Measurements from ENCODE around the gene WFDC5. TPM values are rescaled to one million over a fixed set of nuclear protein-coding genes. Genes with fewer than 3 reads are reported as not detected.

WFDC5 gene
- total and polyA plus RNA-seq, 9 of the 15 experiments (the other 6 are each of a cell fraction or from before 2014, with no cell fraction given): not detected

DNA sequence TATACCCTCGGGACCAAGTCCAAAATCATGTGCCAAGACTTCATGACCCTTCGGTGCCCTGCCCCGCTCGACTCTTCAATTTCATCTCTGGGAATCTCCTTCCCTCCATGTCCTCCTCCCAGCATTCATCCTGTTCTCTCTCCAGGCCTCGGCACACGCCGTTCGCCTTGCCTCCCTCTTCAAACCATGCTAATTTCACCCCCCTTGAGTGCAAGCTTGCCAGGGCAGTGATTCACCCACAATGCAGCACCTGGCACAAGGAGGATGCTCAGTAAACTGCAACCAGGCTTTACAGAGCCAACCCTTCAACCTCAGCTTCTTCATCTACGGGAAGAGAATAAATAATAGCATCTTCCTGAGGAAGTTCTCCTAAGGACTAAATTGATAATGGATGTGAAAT lies 18.2 kb downstream of the WFDC5 start:
- in situ Hi-C loops (cut with MboI): no loop called here
- H3K36me3 ChIP-seq (ENCODE audit: control insufficient read depth, insufficient read depth, low read length): no peaks in the 10 kb centered on the region
- H2AFZ ChIP-seq (ENCODE audit: low read depth, low read length): no peak overlapping the region
- WGBS (ENCODE audit: insufficient coverage, low coverage, missing lambda C conversion rate): 2% methylated on average over 9 of the region's 9 CpGs
- no peaks in the 10 kb centered on the region for H3K9me1 ChIP-seq (ENCODE audit: control insufficient read depth, insufficient read depth, low read length)
- no peak overlapping the region for H3K4me2 ChIP-seq (ENCODE audit: insufficient read depth, low read length)
- no peaks in the 10 kb centered on the region for H3K9me3 ChIP-seq (replicated peaks; ENCODE audit: control insufficient read depth, insufficient read depth, low read depth, low read length)
- no TSS peak for BruUV-seq (replicated peaks)
- ChIA-PET POLR2A (interaction anchor here (0.7 to 0.8 kb wide), 2 partner anchors 8 to 136 kb away, joined by 3 read pairs; partner anchors contain the start of gene TOMM34), CTCF (ENCODE audit: low intra/inter-chr PET ratio) (interaction anchor here (0.6 to 3.2 kb wide), 3 partner anchors 54 to 223 kb away, joined by 5 to 34 read pairs (median 19); no protein-coding TSS in a partner anchor)
- ATAC-seq (no peak), DNase-seq (ENCODE audit: extremely low read depth in 1 of 4, low spot score in 3 of 4) (no peak), FAIRE-seq (no peak)
- H3K9ac ChIP-seq (ENCODE audit: insufficient read depth in 1 of 2, low read depth in 2 of 2, low read length in 2 of 2): no peak overlapping the region
- intact Hi-C loops (cut with micrococcal nuclease): loop anchor here (10.0 kb wide), 1 partner anchor 182 kb away; the partner anchor contains the start of gene PABPC1L
- no peak overlapping the region for H3K4me3 ChIP-seq
- H3K79me2 ChIP-seq (ENCODE audit: control insufficient read depth, insufficient read depth, low read length): no peaks in the 10 kb centered on the region
- no peaks in the 10 kb centered on the region for H4K20me1 ChIP-seq (replicated peaks; ENCODE audit: control insufficient read depth, insufficient read depth, low read length)
- H3K27ac ChIP-seq (ENCODE audit: extremely low read depth, low read depth, low read length): no peak overlapping the region
- H3K4me1 ChIP-seq (replicated peaks in 1 of 2; ENCODE audit: control insufficient read depth in 2 of 2, insufficient read depth in 2 of 2, low read length in 2 of 2): peaks cover 0 to 16% of the 10 kb centered on the region in 2 experiments; a peak in 1 of 5 replicates
- H3K27me3 ChIP-seq (ENCODE audit: control insufficient read depth in 2 of 2, insufficient read depth in 2 of 2, low read length in 2 of 2): peaks cover 19 to 29% of the 10 kb centered on the region in 2 experiments
- TF ChIP-seq PCBP2 (IDR thresholded peaks at IDR 0.05; ENCODE audit: low read depth, low read length, poor library complexity, severe bottlenecking) (no peak), ZNF512 (tag; IDR thresholded peaks at IDR 0.05) (no peak), FOXP4 (CRISPR knock-in tag; IDR thresholded peaks at IDR 0.05; ENCODE audit: borderline replicate concordance) (no peak), ZKSCAN1 (IDR thresholded peaks at IDR 0.05; ENCODE audit: low read depth, low read length) (no peak), RBM15 (IDR thresholded peaks at IDR 0.05; ENCODE audit: insufficient read depth, low read length) (no peak), ZHX1 (conservative IDR thresholded peaks at IDR 0.05; ENCODE audit: low read length) (no peak)
- TF ChIP-seq, protein P1, sequence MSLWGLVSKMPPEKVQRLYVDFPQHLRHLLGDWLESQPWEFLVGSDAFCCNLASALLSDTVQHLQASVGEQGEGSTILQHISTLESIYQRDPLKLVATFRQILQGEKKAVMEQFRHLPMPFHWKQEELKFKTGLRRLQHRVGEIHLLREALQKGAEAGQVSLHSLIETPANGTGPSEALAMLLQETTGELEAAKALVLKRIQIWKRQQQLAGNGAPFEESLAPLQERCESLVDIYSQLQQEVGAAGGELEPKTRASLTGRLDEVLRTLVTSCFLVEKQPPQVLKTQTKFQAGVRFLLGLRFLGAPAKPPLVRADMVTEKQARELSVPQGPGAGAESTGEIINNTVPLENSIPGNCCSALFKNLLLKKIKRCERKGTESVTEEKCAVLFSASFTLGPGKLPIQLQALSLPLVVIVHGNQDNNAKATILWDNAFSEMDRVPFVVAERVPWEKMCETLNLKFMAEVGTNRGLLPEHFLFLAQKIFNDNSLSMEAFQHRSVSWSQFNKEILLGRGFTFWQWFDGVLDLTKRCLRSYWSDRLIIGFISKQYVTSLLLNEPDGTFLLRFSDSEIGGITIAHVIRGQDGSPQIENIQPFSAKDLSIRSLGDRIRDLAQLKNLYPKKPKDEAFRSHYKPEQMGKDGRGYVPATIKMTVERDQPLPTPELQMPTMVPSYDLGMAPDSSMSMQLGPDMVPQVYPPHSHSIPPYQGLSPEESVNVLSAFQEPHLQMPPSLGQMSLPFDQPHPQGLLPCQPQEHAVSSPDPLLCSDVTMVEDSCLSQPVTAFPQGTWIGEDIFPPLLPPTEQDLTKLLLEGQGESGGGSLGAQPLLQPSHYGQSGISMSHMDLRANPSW (CRISPR knock-in tag; IDR thresholded peaks at IDR 0.05): no peak
- TF ChIP-seq, protein P2, sequence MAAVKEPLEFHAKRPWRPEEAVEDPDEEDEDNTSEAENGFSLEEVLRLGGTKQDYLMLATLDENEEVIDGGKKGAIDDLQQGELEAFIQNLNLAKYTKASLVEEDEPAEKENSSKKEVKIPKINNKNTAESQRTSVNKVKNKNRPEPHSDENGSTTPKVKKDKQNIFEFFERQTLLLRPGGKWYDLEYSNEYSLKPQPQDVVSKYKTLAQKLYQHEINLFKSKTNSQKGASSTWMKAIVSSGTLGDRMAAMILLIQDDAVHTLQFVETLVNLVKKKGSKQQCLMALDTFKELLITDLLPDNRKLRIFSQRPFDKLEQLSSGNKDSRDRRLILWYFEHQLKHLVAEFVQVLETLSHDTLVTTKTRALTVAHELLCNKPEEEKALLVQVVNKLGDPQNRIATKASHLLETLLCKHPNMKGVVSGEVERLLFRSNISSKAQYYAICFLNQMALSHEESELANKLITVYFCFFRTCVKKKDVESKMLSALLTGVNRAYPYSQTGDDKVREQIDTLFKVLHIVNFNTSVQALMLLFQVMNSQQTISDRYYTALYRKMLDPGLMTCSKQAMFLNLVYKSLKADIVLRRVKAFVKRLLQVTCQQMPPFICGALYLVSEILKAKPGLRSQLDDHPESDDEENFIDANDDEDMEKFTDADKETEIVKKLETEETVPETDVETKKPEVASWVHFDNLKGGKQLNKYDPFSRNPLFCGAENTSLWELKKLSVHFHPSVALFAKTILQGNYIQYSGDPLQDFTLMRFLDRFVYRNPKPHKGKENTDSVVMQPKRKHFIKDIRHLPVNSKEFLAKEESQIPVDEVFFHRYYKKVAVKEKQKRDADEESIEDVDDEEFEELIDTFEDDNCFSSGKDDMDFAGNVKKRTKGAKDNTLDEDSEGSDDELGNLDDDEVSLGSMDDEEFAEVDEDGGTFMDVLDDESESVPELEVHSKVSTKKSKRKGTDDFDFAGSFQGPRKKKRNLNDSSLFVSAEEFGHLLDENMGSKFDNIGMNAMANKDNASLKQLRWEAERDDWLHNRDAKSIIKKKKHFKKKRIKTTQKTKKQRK (IDR thresholded peaks at IDR 0.05; ENCODE audit: borderline replicate concordance, low read depth, low read length): no peak

Measured in K562 (cell line).